ENCODE data around the gene ALDH3B1.

Gene ALDH3B1

GRCh38 chr11:68032997-68033707 is 23.0 kb downstream of the ALDH3B1 start:
- no peak for DNase-seq

- DNase-seq = no peak
Observed at GRCh38 chr11:68033708-68034045, 23.6 kb downstream of the ALDH3B1 start.

- no peak for DNase-seq
Observed at GRCh38 chr11:68035266-68035876, 25.2 kb downstream of the ALDH3B1 start.

- no peak for DNase-seq
Observed at GRCh38 chr11:68036141-68036716, 26.1 kb downstream of the ALDH3B1 start.

GRCh38 chr11:68036717-68037239 is 26.7 kb downstream of the ALDH3B1 start:
- DNase-seq = no peak

GRCh38 chr11:68037411-68038225 is 27.5 kb downstream of the ALDH3B1 start:
- no peak for DNase-seq

GRCh38 chr11:68038226-68038717 is 28.1 kb downstream of the ALDH3B1 start:
- DNase-seq = no peak

- DNase-seq = peak; percentile 83
Observed at GRCh38 chr11:68038718-68039525, 28.8 kb downstream of the ALDH3B1 start, which contains the start of gene TCIRG1. TCIRG1 (plus strand) TSS chr11:68039025; CDS start chr11:68041272, 2,247 bp downstream.

- no peak for DNase-seq
Observed at GRCh38 chr11:68039526-68040086, 29.5 kb downstream of the ALDH3B1 start.

GRCh38 chr11:68040101-68040956 is 30.2 kb downstream of the ALDH3B1 start:
- peak; percentile 72 for DNase-seq

- DNase-seq = no peak
Observed at GRCh38 chr11:68040957-68041591, 30.9 kb downstream of the ALDH3B1 start.

GRCh38 chr11:68041617-68042218 is 31.6 kb downstream of the ALDH3B1 start:
- no peak for DNase-seq

GRCh38 chr11:68042219-68043028 is 32.3 kb downstream of the ALDH3B1 start:
- no peak for DNase-seq

- no peak for DNase-seq
Observed at GRCh38 chr11:68043029-68043348, 32.9 kb downstream of the ALDH3B1 start.

- DNase-seq = no peak
Observed at GRCh38 chr11:68043349-68044144, 33.4 kb downstream of the ALDH3B1 start.

GRCh38 chr11:68044145-68044813 is 34.2 kb downstream of the ALDH3B1 start:
- DNase-seq = no peak

GRCh38 chr11:68044898-68045351 is 34.8 kb downstream of the ALDH3B1 start:
- DNase-seq = no peak

All from stimulated activated CD4-positive, alpha-beta T cell treated with anti-CD3 and anti-CD28 coated beads, Interleukin-15, amount 100 ng/mL, for 24 hours (primary cell).